IPS-NIHi7 (cell line): ENCODE results near the gene PRRX1.

ENCODE experiments used
- DNase-seq: peaks from one replicate; pipeline ENCODE4 v3.0.0; 2012; ENCODE audit warnings: mixed read lengths; ENCODE audit errors: extremely low spot score

The PRRX1 gene

GRCh38 chr1:170769691-170770090, 105.8 kb downstream of the PRRX1 start:
- DNase-seq = no peak

DNA sequence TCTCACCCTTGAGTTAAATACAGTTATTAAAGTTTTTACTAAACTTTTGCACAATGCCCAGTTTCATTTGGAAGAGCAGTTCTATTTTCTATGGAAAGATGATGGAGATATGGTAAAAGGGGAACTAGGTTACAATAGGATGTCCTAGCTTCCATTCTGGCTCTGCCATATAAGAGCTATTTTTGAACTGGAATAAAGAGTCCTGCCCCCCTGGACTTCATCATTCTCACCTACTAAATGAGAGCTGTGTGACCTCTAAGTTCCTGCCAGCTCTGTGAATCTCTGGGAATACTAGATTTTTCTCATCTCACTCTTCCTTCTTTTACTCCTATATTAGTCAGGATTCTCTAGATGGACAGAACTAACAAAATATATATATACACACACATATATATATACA, 106.3 kb downstream of the PRRX1 start:
- no peak for DNase-seq

DNA sequence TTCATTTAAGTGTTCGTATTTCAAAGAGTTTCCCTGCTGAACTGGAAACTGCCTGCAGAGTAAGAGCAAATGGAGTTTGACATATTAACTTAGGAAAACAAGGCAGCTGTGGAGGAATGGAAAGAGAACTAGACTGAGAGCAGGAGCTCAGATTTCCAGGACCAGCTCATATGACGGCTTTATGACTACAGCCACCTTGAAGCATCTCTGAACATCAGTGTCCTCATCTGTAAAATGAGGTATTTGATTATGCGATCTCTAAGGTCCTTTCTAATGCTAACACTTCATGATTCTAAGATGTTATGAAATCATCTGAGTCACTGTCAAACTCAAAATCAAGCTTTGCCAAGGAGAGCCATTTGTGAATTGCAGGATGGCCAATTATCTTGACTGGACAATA, 112.3 kb downstream of the PRRX1 start:
- DNase-seq = no peak

DNA sequence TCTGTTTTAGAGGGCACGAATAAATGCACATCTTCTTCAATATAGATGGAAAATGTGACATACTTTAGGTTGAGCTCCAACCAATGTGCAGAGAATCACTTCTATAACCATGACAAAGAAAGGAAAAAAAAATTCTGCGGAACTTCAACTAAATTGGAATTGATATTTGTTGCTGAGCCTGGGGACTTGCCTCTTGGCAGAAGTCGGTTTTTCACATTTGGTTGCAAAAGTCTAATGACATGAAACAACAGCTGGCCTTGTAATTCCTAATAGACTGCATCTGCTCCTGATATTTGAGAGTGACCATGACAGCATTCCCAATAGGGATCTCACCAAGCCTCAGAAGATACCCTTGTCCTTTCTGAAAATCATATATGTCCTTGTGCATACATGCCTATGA, 112.8 kb downstream of the PRRX1 start:
- no peak for DNase-seq
